ENCODE measurements around the gene LRRFIP2.
A peak's percentile ranks its signal among the peaks of the same experiment; 100 is the strongest.

LRRFIP2 gene

GRCh38 chr3:37114251-37115145 lies 59.9 kb downstream of the LRRFIP2 start:
- no peak for DNase-seq

GRCh38 chr3:37112987-37113386 lies 61.4 kb downstream of the LRRFIP2 start:
- no peak for DNase-seq

GRCh38 chr3:37111199-37111598 lies 63.2 kb downstream of the LRRFIP2 start:
- DNase-seq, result no peak

- DNase-seq, result no peak
These were observed 66.5 kb downstream of the LRRFIP2 start for GRCh38 chr3:37107846-37108245.

- DNase-seq, result no peak
These were observed 71.1 kb downstream of the LRRFIP2 start for GRCh38 chr3:37103103-37103808.

DNA sequence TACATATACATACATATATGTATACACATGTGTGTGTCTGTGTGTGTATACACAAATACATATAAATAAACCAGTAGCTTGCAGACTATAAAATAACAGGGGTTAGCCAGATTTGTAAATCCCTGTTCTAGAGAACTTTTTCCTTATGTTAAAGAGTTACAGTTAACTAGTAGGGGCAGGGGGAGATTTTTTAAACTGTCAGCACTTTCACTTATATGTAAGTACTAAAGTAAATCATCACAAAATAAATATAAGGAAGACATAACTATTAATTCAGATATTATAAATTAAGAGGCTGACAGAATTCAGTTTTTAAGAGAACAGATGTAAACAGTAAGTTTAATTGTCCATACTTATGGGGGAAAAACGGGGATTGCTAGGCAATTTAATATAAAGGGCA lies 74.0 kb downstream of the LRRFIP2 start:
- DNase-seq, result no peak

- no peak for DNase-seq
These were observed 74.9 kb downstream of the LRRFIP2 start for GRCh38 chr3:37099469-37099868.

- no peak for DNase-seq
These were observed 75.5 kb downstream of the LRRFIP2 start for GRCh38 chr3:37098884-37099283.

GRCh38 chr3:37097776-37098175 lies 76.6 kb downstream of the LRRFIP2 start:
- DNase-seq, result no peak

DNA sequence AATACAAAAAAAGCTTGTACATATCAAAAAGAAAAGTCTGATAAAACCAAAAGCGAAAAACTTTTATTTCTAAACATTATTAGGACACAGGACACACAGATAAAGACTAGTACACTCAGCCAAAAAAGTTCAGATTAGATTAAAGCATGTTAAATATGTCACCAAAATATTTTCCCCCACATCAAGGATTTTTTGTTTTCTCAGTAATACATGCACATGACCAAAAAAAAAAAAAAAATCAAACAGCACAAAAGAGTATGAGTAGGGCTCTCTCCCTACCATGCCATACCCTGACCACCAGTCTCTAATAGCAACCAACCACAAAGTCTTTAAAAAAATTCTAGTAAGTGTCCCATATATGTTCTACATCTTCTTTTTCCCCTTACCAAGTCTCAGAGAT lies 77.4 kb downstream of the LRRFIP2 start:
- DNase-seq, result peak; percentile 50

GRCh38 chr3:37096288-37096687 lies 78.1 kb downstream of the LRRFIP2 start:
- DNase-seq, result no peak

- no peak for DNase-seq
These were observed 79.7 kb downstream of the LRRFIP2 start for GRCh38 chr3:37094636-37095035.

DNA sequence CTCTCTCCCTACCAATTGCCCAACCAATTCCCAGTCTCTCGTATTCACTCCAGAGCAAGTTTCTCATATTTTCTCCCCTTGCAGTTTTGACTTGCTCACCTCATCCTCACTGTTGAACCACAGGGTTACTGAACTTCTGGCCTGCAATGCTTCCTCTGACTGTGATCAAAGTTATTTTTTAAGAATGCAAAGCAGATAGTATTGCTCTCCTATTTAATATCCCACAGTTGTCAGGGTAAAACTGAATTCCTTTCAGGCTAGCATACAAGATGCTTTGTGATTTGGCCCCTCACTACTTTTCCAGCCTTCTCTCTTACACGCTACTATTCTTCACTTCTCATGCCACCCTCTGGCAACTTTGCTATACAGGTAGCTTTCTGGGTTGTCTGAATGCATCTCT lies 80.9 kb downstream of the LRRFIP2 start:
- no peak for DNase-seq

GRCh38 chr3:37092484-37092883 lies 81.9 kb downstream of the LRRFIP2 start:
- no peak for DNase-seq

DNA sequence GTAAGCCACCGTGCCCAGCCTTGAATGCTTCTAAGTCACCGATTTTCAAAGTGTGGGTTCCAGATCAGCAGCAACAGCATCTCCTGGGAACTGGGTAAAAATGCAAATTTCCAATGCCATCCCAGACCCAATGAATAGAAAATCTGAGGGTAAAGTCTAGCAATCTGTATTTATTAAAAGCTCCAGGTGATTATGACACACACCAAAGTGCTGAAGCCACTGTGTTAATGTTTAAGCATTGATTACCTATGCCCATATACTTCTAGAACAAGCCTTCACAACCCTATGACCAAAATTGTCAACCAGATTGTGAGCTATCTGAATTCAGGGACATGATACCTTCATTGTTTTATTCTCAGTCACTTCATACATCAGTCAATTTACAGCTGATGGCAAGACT lies 86.5 kb downstream of the LRRFIP2 start:
- DNase-seq, result no peak

DNA sequence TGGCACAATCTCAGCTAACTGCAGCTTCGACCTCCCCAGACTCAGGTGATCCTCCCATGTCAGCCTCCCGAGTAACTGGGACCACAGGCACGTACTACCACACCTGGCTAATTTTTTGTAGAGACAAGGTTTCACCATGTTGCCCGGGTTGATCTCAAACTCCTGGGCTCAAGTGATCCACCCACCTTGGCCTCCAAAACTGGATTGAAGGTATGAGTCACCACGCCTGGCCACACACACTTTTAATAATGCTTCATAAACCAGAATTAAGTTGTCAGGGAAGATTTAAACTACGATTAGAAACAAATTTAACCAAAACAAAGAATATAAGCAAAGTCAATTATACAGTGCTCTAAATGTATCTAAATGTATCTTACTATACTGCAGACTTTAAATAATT lies 87.5 kb downstream of the LRRFIP2 start:
- no peak for DNase-seq

DNA sequence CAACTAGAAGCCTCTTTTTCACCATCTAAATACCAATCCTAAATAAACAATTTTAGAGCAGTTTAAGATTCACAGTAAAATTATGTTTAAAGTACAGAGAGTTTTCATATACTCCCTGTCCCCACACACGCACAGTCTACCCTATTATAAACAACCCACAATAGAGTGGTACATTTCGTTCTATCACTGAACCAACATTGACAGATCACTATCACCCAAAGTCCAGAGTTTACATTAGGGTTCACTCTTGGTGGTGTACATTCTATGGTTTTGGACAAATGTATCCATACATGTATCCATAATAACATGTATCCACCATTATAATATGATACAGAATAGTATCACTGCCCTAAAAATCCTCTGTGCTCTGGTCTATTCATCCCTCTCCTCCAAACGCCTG lies 92.1 kb downstream of the LRRFIP2 start:
- DNase-seq, result no peak

DNA sequence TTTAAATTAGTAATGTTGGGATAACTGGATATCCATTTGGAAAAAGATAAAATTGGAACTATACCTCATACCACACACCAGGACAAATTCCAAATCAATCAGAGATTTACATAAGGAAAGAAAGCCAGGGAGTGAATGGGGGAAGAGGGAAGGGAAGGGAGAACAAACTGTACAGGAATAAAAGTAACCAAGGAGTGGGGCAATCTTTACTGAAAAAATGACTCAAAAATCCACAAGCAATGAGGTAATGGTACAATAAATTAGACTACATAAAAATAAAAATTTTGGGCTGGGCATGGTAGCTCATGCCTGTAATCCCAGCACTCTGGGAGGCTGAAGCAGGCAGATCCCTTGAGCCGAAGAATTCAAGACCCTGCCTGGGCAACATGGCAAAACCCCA lies 98.4 kb downstream of the LRRFIP2 start:
- no peak for DNase-seq

DNA sequence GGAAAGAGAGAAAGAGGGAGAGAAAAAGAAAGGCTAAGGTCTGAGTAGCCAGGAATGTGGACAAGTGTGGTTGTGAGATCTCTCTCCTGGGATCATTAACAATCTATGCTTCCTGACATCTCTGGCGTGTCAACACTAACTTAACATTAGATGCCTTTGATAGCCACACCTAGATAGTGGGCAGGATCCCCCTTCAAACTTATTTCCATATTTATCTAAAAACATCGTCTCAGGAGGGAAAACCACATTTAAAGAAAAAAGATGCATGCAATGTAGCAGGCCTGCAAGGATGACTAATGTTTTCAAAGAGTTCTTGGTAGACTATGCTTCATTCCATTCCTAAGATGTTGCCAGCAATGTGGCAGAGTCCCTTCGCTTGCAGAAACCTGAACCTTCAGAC lies 100.2 kb downstream of the LRRFIP2 start:
- peak; percentile 13 for DNase-seq

GRCh38 chr3:37072892-37073291 lies 101.5 kb downstream of the LRRFIP2 start:
- peak; percentile 87 for DNase-seq

DNA sequence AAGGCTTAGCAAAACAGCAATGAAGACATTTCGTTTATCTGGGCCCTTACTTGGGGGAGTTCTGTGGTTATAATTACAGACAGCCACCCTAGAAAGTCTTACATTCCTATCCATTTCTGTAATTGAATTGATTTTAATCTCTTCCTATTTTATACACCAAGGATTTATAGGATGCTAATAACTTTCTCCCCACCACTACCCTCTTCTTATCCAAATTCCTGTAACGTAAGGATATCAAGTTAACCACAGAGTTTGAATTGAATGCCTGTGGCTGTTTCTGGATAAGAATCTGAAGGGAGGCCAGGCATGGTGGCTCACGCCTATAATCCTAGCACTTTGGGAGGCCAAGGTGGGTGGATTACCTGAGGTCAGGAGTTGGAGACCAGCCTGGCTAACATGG lies 102.5 kb downstream of the LRRFIP2 start:
- no peak for DNase-seq

DNA sequence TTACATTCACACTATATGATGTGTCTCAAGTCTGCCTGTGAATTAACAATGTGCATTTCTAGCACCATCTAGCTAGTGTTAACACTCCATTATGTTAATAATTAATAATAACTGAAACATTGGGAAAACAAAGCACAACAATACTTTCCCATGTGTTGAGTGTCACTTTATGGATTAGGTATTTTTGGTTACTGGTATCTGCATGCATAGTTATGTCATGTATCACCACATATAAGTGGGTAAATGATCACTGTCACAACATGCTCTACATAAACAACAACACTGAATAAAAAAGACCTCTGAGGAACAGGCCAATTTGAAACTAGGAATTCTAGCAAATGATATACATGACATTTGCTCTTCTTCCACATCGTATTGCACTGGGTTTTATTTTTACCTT lies 106.4 kb downstream of the LRRFIP2 start:
- no peak for DNase-seq

- DNase-seq, result no peak
These were observed 106.8 kb downstream of the LRRFIP2 start for GRCh38 chr3:37067577-37067976.

- no peak for DNase-seq
These were observed 109.6 kb downstream of the LRRFIP2 start for GRCh38 chr3:37064747-37065146.
